GM12891 (cell line): Measurements from ENCODE around the gene RFX2.

Experiments
- DNase-seq: peaks from one replicate; pipeline ENCODE4 v3.0.0; 2011; ENCODE audit warnings: low spot score; ENCODE audit not compliant: insufficient read length
- FAIRE-seq: peaks from 2 replicates; lab custom pipeline; 2011; peaks lifted over from hg19 to GRCh38; lab: Jason Lieb, UNC
- PAX5 ChIP-seq: IDR thresholded peaks from 2 replicates; pipeline ENCODE4 v1.6.1; 2011; ENCODE audit warnings: low read length, moderate library complexity, mild to moderate bottlenecking; ENCODE audit not compliant: insufficient read depth, severe bottlenecking
- POLR2A ChIP-seq: IDR thresholded peaks from 2 replicates; pipeline ENCODE4 v1.6.1; 2011; ENCODE audit warnings: low read depth, low read length, control low read depth
- POLR2AphosphoS5 ChIP-seq: IDR thresholded peaks from 2 replicates; pipeline ENCODE4 v1.6.1; 2011; ENCODE audit warnings: low read depth, low read length, control low read depth
- POU2F2 ChIP-seq: IDR thresholded peaks from 2 replicates; pipeline ENCODE4 v1.6.1; 2011; ENCODE audit warnings: low read depth, mild to moderate bottlenecking, control low read depth, low read length, moderate library complexity
- SPI1 ChIP-seq: IDR thresholded peaks from 2 replicates; pipeline ENCODE4 v1.6.1; 2011; ENCODE audit warnings: low read depth, low read length, control low read depth
- TAF1 ChIP-seq: IDR thresholded peaks from 2 replicates; pipeline ENCODE4 v1.6.1; 2011; ENCODE audit warnings: low read depth, low read length, control low read depth

Gene RFX2

GRCh38 chr19:6056801-6057650 lies 53.3 kb downstream of the RFX2 start:
- DNase-seq (no peak), FAIRE-seq (no peak)
- TF ChIP-seq POLR2AphosphoS5, result no peak
- TF ChIP-seq POU2F2, result no peak
- no peak for TF ChIP-seq SPI1
- no peak for TF ChIP-seq PAX5
- no peak for TF ChIP-seq TAF1
- no peak for TF ChIP-seq POLR2A

GRCh38 chr19:6056282-6056741 lies 54.0 kb downstream of the RFX2 start:
- FAIRE-seq (no peak), DNase-seq (no peak)
- TF ChIP-seq POLR2AphosphoS5, result no peak
- TF ChIP-seq TAF1, result no peak
- TF ChIP-seq PAX5, result no peak
- no peak for TF ChIP-seq SPI1
- TF ChIP-seq POLR2A, result no peak
- no peak for TF ChIP-seq POU2F2

- DNase-seq, result no peak
- FAIRE-seq, result no peak
- no peak for TF ChIP-seq POLR2AphosphoS5
- no peak for TF ChIP-seq POU2F2
- TF ChIP-seq PAX5, result no peak
- no peak for TF ChIP-seq SPI1
- TF ChIP-seq POLR2A, result no peak
- TF ChIP-seq TAF1, result no peak
Measured at GRCh38 chr19:6055013-6055795, 55.1 kb downstream of the RFX2 start.

GRCh38 chr19:6048793-6049405 lies 61.4 kb downstream of the RFX2 start:
- FAIRE-seq, result peak; percentile 86
- peak; percentile 83 for DNase-seq
- TF ChIP-seq SPI1 (no peak), TAF1 (no peak), POLR2A (no peak)

GRCh38 chr19:6048348-6048747 lies 62.0 kb downstream of the RFX2 start:
- TF ChIP-seq POLR2AphosphoS5 (no peak), SPI1 (no peak), TAF1 (no peak), PAX5 (no peak), POLR2A (no peak), POU2F2 (no peak)
- FAIRE-seq (no peak), DNase-seq (no peak)

GRCh38 chr19:6047741-6048251 lies 62.5 kb downstream of the RFX2 start:
- no peak for FAIRE-seq
- no peak for DNase-seq

GRCh38 chr19:6047256-6047655 lies 63.0 kb downstream of the RFX2 start:
- DNase-seq (no peak), FAIRE-seq (no peak)
- TF ChIP-seq POLR2A (no peak), POLR2AphosphoS5 (no peak), SPI1 (no peak), PAX5 (no peak), TAF1 (no peak), POU2F2 (no peak)

More at GRCh38 chr19:6047741-6048251, 62.5 kb downstream of the RFX2 start:
- TF ChIP-seq POLR2AphosphoS5 (no peak), SPI1 (no peak), TAF1 (no peak), POLR2A (no peak), POU2F2 (no peak), PAX5 (no peak)

- FAIRE-seq (no peak), DNase-seq (no peak)
- TF ChIP-seq PAX5, result no peak
- TF ChIP-seq TAF1, result no peak
- no peak for TF ChIP-seq POLR2A
- TF ChIP-seq POLR2AphosphoS5, result no peak
- no peak for TF ChIP-seq SPI1
- no peak for TF ChIP-seq POU2F2
Measured at GRCh38 chr19:6045108-6045507, 65.2 kb downstream of the RFX2 start.

GRCh38 chr19:6044056-6044805 lies 66.1 kb downstream of the RFX2 start:
- no peak for FAIRE-seq
- no peak for DNase-seq
- TF ChIP-seq POLR2AphosphoS5 (no peak), POLR2A (no peak), PAX5 (no peak), SPI1 (no peak), POU2F2 (no peak), TAF1 (no peak)
